GM23338 (cell line): Measurements from ENCODE around the gene JAKMIP3. TPM values are rescaled to one million over a fixed set of nuclear protein-coding genes. Genes with fewer than 3 reads are reported as not detected.

Experiments
- ATAC-seq: fragments of 200-7000 bp; cut with Tn5 transposase; 3 replicates; pipeline ENCODE4 v1.9.1; 2020
- DNase-seq: peaks from one replicate; pipeline ENCODE4 v3.0.0-alpha.2; 2015; ENCODE audit warnings: low spot score
- H2AFZ ChIP-seq: fragments of 200-600 bp; sonication (generic); 2 replicates; pipeline ENCODE4 v1.8.0; 2016; ENCODE audit warnings: antibody characterized with exemption, mild to moderate bottlenecking, moderate library complexity
- H3F3A ChIP-seq: fragments of 200-600 bp; sonication (generic); replicated peaks from 2 replicates; pipeline ENCODE4 v1.8.0; 2017; ENCODE audit warnings: antibody characterized with exemption, mixed run types, low read depth
- H3K27ac ChIP-seq: fragments of 200-600 bp; sonication (generic); 2 replicates; pipeline ENCODE4 v1.6.1; 2016; ENCODE audit warnings: low read depth
- H3K27me3 ChIP-seq: fragments of 200-600 bp; sonication (generic); 2 replicates; pipeline ENCODE4 v1.8.0; 2016; ENCODE audit warnings: mild to moderate bottlenecking, mixed run types, moderate library complexity; ENCODE audit not compliant: insufficient read depth
- H3K36me3 ChIP-seq: fragments of 200-600 bp; sonication (generic); 2 replicates; pipeline ENCODE4 v1.8.0; 2016; ENCODE audit warnings: mild to moderate bottlenecking; ENCODE audit not compliant: insufficient read depth
- H3K4me1 ChIP-seq: fragments of 200-600 bp; sonication (generic); 2 replicates; pipeline ENCODE4 v1.8.0; 2016; ENCODE audit warnings: mild to moderate bottlenecking, moderate library complexity; ENCODE audit not compliant: insufficient read depth
- H3K4me2 ChIP-seq: fragments of 200-600 bp; sonication (generic); 2 replicates; pipeline ENCODE4 v1.7.1; 2017; ENCODE audit warnings: mixed run types
- H3K4me3 ChIP-seq: fragments of 200-600 bp; sonication (generic); 2 replicates; pipeline ENCODE4 v1.6.1; 2016; ENCODE audit warnings: mixed run types
- H3K79me2 ChIP-seq: fragments of 200-600 bp; sonication (generic); replicated peaks from 2 replicates; pipeline ENCODE4 v1.8.0; 2017; ENCODE audit warnings: mild to moderate bottlenecking; ENCODE audit not compliant: insufficient read depth
- H3K9me2 ChIP-seq: fragments of 200-600 bp; sonication (generic); 2 replicates; pipeline ENCODE4 v1.8.0; 2017; ENCODE audit not compliant: insufficient read depth
- H4K20me1 ChIP-seq: fragments of 200-600 bp; sonication (generic); replicated peaks from 2 replicates; pipeline ENCODE4 v1.8.0; 2017; ENCODE audit warnings: mild to moderate bottlenecking; ENCODE audit not compliant: insufficient read depth
- H3K27ac Mint-ChIP-seq: 2 replicates; pipeline ENCODE4 v1.8.0; 2020; ENCODE audit warnings: inconsistent platforms, mild to moderate bottlenecking, moderate library complexity, mixed read lengths
- H3K27me3 Mint-ChIP-seq: 3 replicates; pipeline ENCODE4 v1.8.0; 2022; ENCODE audit warnings: low read depth, mild to moderate bottlenecking, moderate library complexity, mixed read lengths, inconsistent platforms; ENCODE audit not compliant: insufficient read depth, poor library complexity
- H3K36me3 Mint-ChIP-seq: 3 replicates; pipeline ENCODE4 v1.8.0; 2021; ENCODE audit warnings: low read depth, mild to moderate bottlenecking, inconsistent platforms, moderate library complexity, mixed read lengths
- H3K4me1 Mint-ChIP-seq: 3 replicates; pipeline ENCODE4 v1.8.0; 2020; ENCODE audit warnings: mild to moderate bottlenecking, inconsistent platforms, mixed read lengths
- H3K4me3 Mint-ChIP-seq: 3 replicates; pipeline ENCODE4 v1.8.0; 2021; ENCODE audit warnings: moderate library complexity, mild to moderate bottlenecking, inconsistent platforms, mixed read lengths
- H3K9me3 Mint-ChIP-seq: 3 replicates; pipeline ENCODE4 v1.8.0; 2020; ENCODE audit warnings: moderate library complexity, mild to moderate bottlenecking, inconsistent platforms, mixed read lengths
- JUNB ChIP-seq: IDR thresholded peaks from one replicate; pipeline ENCODE4 v1.6.1; 2016; ENCODE audit warnings: antibody characterized with exemption; ENCODE audit not compliant: unreplicated experiment
- NANOG ChIP-seq: IDR thresholded peaks from 2 replicates; pipeline ENCODE4 v1.6.1; 2016; ENCODE audit warnings: antibody characterized with exemption, borderline replicate concordance
- STAT1 ChIP-seq: IDR thresholded peaks from one replicate; pipeline ENCODE4 v1.6.1; 2016; ENCODE audit warnings: antibody characterized with exemption; ENCODE audit not compliant: unreplicated experiment
- ZNF114 ChIP-seq: fragments of 250-450 bp; sonication (Bioruptor Pico); IDR thresholded peaks from 2 replicates; pipeline ENCODE4 v1.5.0; 2020; ENCODE audit warnings: mild to moderate bottlenecking, moderate library complexity
- ZNF331 ChIP-seq: fragments of 250-450 bp; sonication (Bioruptor Pico); IDR thresholded peaks from 2 replicates; pipeline ENCODE4 v1.5.0; 2020; ENCODE audit warnings: low read depth, mild to moderate bottlenecking, moderate library complexity
- polyA plus RNA-seq: library from polyadenylated mRNA; unstranded; fragments of >200 nt; fragmentation: Nextera tagmentation; extraction: Ambion mirVana; gene quantifications from 2 replicates; pipeline ENCODE4 v1.2.1, GENCODE V29; 2016
- total RNA-seq: library from RNA; depleted of rRNA; stranded (reverse); fragments of >200 nt; shearing (Covaris generic); gene quantifications from 2 replicates; pipeline ENCODE4 v1.2.3, GENCODE V29; 2014
- TF ChIP-seq, protein P1 (sequence below): fragments of 250-450 bp; sonication (Bioruptor Pico); IDR thresholded peaks from 2 replicates; pipeline ENCODE4 v1.5.0; 2020; ENCODE audit warnings: mild to moderate bottlenecking, moderate library complexity
- TF ChIP-seq, protein P2 (sequence below), 2 experiments: fragments of 200-600 bp in 1 of 2; sonication (generic) in 1 of 2; conservative IDR thresholded peaks; 2 replicates each; pipeline versions ENCODE4 v1.5.1 to v1.6.1; 2016 to 2017; ENCODE audit warnings: antibody characterized with exemption in 2 of 2, low read depth in 2 of 2, mild to moderate bottlenecking in 2 of 2, moderate library complexity in 1 of 2

JAKMIP3 gene
- total and polyA plus RNA-seq, 2 experiments from 2014 or later = 0.87 to 1.2 TPM

DNA sequence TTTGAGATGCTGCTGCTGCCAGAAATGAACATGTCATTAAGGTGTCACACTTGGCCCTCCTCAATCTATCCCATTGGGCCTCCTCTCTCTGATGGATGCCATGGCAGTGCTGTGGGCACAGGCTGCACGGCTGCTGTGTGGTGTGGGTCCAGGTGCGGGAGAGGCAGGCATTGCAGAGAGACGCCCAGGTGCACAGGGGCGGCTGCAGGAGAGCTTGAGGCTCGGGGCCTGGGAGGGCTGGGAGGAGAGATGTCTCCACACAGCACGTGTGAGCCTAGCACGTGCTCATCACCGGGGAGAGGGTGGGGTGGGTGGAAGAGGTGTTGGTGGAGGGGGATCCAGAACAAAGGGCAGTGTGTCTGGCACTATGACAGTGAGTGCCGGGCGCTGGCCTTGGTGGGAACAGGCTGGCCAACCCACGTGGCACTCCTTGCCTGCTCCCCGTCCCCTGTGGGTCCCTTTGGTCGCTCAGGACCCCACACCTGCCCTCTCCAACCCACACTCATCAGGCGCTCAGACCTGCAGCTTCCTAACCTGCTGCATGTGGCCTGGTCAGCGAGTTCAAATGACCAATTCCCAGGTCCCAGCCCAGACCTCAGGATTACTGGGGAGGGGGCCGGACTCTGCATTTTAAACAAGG lies 44.1 kb upstream of the JAKMIP3 start (continued):
- TF ChIP-seq, protein P1, sequence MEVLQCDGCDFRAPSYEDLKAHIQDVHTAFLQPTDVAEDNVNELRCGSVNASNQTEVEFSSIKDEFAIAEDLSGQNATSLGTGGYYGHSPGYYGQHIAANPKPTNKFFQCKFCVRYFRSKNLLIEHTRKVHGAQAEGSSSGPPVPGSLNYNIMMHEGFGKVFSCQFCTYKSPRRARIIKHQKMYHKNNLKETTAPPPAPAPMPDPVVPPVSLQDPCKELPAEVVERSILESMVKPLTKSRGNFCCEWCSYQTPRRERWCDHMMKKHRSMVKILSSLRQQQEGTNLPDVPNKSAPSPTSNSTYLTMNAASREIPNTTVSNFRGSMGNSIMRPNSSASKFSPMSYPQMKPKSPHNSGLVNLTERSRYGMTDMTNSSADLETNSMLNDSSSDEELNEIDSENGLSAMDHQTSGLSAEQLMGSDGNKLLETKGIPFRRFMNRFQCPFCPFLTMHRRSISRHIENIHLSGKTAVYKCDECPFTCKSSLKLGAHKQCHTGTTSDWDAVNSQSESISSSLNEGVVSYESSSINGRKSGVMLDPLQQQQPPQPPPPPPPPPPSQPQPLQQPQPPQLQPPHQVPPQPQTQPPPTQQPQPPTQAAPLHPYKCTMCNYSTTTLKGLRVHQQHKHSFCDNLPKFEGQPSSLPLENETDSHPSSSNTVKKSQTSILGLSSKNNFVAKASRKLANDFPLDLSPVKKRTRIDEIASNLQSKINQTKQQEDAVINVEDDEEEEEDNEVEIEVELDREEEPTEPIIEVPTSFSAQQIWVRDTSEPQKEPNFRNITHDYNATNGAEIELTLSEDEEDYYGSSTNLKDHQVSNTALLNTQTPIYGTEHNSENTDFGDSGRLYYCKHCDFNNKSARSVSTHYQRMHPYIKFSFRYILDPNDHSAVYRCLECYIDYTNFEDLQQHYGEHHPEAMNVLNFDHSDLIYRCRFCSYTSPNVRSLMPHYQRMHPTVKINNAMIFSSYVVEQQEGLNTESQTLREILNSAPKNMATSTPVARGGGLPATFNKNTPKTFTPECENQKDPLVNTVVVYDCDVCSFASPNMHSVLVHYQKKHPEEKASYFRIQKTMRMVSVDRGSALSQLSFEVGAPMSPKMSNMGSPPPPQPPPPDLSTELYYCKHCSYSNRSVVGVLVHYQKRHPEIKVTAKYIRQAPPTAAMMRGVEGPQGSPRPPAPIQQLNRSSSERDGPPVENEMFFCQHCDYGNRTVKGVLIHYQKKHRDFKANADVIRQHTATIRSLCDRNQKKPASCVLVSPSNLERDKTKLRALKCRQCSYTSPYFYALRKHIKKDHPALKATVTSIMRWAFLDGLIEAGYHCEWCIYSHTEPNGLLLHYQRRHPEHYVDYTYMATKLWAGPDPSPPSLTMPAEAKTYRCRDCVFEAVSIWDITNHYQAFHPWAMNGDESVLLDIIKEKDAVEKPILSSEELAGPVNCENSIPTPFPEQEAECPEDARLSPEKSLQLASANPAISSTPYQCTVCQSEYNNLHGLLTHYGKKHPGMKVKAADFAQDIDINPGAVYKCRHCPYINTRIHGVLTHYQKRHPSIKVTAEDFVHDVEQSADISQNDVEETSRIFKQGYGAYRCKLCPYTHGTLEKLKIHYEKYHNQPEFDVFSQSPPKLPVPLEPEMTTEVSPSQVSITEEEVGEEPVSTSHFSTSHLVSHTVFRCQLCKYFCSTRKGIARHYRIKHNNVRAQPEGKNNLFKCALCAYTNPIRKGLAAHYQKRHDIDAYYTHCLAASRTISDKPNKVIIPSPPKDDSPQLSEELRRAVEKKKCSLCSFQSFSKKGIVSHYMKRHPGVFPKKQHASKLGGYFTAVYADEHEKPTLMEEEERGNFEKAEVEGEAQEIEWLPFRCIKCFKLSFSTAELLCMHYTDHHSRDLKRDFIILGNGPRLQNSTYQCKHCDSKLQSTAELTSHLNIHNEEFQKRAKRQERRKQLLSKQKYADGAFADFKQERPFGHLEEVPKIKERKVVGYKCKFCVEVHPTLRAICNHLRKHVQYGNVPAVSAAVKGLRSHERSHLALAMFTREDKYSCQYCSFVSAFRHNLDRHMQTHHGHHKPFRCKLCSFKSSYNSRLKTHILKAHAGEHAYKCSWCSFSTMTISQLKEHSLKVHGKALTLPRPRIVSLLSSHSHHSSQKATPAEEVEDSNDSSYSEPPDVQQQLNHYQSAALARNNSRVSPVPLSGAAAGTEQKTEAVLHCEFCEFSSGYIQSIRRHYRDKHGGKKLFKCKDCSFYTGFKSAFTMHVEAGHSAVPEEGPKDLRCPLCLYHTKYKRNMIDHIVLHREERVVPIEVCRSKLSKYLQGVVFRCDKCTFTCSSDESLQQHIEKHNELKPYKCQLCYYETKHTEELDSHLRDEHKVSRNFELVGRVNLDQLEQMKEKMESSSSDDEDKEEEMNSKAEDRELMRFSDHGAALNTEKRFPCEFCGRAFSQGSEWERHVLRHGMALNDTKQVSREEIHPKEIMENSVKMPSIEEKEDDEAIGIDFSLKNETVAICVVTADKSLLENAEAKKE (CRISPR knock-in tag) = no peak
- TF ChIP-seq ZNF114 (CRISPR knock-in tag) (no peak), STAT1 (no peak)

- DNase-seq = no peak
- Histone ChIP-seq H3F3A (no peaks in the 10 kb centered on the region), H3K4me3 (no peak overlapping the region), H4K20me1 (no peaks in the 10 kb centered on the region), H3K9me2 (0 out of 2 replicates have a peak, but pooled peaks cover under 1% of the 10 kb centered on the region), H3K79me2 (no peaks in the 10 kb centered on the region), H3K4me1 (no peaks in the 10 kb centered on the region), H2AFZ (no peak overlapping the region), H3K27me3 (0 out of 2 replicates have a peak, but pooled peaks cover 10% of the 10 kb centered on the region), H3K4me2 (no peak overlapping the region), H3K27ac (no peak overlapping the region), H3K36me3 (no peaks in the 10 kb centered on the region)
- Mint-ChIP-seq H3K36me3 (no peaks in the 10 kb centered on the region), H3K4me3 (no peak overlapping the region), H3K9me3 (peaks cover 5% of the 10 kb centered on the region; the same call in 2 of the 3 replicates), H3K27me3 (peaks cover 15% of the 10 kb centered on the region), H3K4me1 (peaks cover 6% of the 10 kb centered on the region), H3K27ac (no peak overlapping the region)
- no peak for ATAC-seq
- TF ChIP-seq STAT1 (no peak), ZNF331 (no peak), JUNB (no peak), ZNF114 (CRISPR knock-in tag) (no peak), NANOG (no peak)
- TF ChIP-seq, protein P1 (CRISPR knock-in tag) = no peak
- TF ChIP-seq, protein P2, sequence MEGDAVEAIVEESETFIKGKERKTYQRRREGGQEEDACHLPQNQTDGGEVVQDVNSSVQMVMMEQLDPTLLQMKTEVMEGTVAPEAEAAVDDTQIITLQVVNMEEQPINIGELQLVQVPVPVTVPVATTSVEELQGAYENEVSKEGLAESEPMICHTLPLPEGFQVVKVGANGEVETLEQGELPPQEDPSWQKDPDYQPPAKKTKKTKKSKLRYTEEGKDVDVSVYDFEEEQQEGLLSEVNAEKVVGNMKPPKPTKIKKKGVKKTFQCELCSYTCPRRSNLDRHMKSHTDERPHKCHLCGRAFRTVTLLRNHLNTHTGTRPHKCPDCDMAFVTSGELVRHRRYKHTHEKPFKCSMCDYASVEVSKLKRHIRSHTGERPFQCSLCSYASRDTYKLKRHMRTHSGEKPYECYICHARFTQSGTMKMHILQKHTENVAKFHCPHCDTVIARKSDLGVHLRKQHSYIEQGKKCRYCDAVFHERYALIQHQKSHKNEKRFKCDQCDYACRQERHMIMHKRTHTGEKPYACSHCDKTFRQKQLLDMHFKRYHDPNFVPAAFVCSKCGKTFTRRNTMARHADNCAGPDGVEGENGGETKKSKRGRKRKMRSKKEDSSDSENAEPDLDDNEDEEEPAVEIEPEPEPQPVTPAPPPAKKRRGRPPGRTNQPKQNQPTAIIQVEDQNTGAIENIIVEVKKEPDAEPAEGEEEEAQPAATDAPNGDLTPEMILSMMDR (conservative IDR thresholded peaks at IDR 0.05; ENCODE audit: low read depth in 2 of 2) = no peak
Observed at GRCh38 chr10:132022241-132022640, 43.5 kb upstream of the JAKMIP3 start.
